Stomach (tissue), 9 donors: ENCODE results near the gene MAN2B1. TPM values are rescaled to one million over a fixed set of nuclear protein-coding genes. Genes with fewer than 3 reads are reported as not detected.

Experiments used
- DNase-seq, 2 donors: peaks; one replicate each; pipeline versions ENCODE4 v3.0.0 to v3.0.0-alpha.2; 2013 to 2019
- H3K27ac ChIP-seq, 5 donors: fragments of 200-600 bp in 4 of 5; sonication (generic) in 4 of 5; one replicate each; pipeline ENCODE4 v1.5.1; 2013 to 2019; ENCODE audit warnings: mild to moderate bottlenecking in 1 of 5, moderate library complexity in 1 of 5
- H3K27me3 ChIP-seq, 3 donors: fragments of 200-600 bp; sonication (generic); one replicate each; pipeline ENCODE4 v1.5.1; 2017 to 2019; ENCODE audit warnings: mixed run types in 1 of 3
- H3K36me3 ChIP-seq, 4 donors: fragments of 200-600 bp; sonication (generic); 1 replicate in 3 of 4; 2 replicates in 1 of 4; pipeline ENCODE4 v1.5.1; 2016 to 2019
- H3K4me1 ChIP-seq, 4 donors: fragments of 200-600 bp; sonication (generic); one replicate each; pipeline ENCODE4 v1.5.1; 2016 to 2019
- H3K4me3 ChIP-seq, 4 donors: fragments of 200-600 bp; sonication (generic) in 3 of 4; one replicate each; pipeline ENCODE4 v1.5.1; 2016 to 2019; ENCODE audit warnings: mild to moderate bottlenecking in 1 of 4
- H3K9me3 ChIP-seq, 4 donors: fragments of 200-600 bp; sonication (generic); one replicate each; pipeline ENCODE4 v1.5.1; 2016 to 2019
- EP300 ChIP-seq: sonication (generic); formaldehyde crosslinking; IDR thresholded peaks from one replicate; pipeline ENCODE4 v1.6.1; 2017; ENCODE audit warnings: antibody characterized with exemption
- POLR2A ChIP-seq, 4 donors: fragments of 450-650 bp; IDR thresholded peaks; one replicate each; pipeline ENCODE4 v1.6.1; 2016; ENCODE audit warnings: antibody characterized with exemption in 4 of 4, control low read depth in 2 of 4, mild to moderate bottlenecking in 1 of 4, moderate library complexity in 1 of 4
- POLR2AphosphoS5 ChIP-seq, 3 donors: sonication (generic); formaldehyde crosslinking; IDR thresholded peaks; one replicate each; pipeline ENCODE4 v1.6.1; 2016; ENCODE audit warnings: antibody characterized with exemption in 3 of 3
- WGBS, 5 donors: extraction: QIAGEN DNeasy Blood & Tissue Kit in 3 of 5; methylation state at CpG; one replicate each; pipeline versions ENCODE4 v1.1.5 to v1.1.7; 2013 to 2018; 5-methylcytosine and 5-hydroxymethylcytosine counted together
- intact Hi-C: fragments of 100-400 bp; cut with DNase I; formaldehyde crosslinking; loops from one replicate; pipeline ENCODE4 v1.15.1; 2023; ENCODE audit warnings: low total_unique reads
- polyA plus RNA-seq, 3 donors: library from polyadenylated mRNA; stranded (reverse); fragments of 200-250 nt; gene quantifications; one replicate each; pipeline ENCODE4 v1.2.3, GENCODE V29; 2013
- total RNA-seq, 5 donors: library from RNA; depleted of rRNA; stranded (reverse); fragments of >200 nt; gene quantifications; one replicate each; pipeline versions ENCODE4 v1.1.0 to v1.2.3, GENCODE V29; 2014 to 2016
- TF ChIP-seq, protein P1 (sequence below), 7 experiments: fragments of 450-650 bp in 4 of 7; fragments of 200-600 bp in 3 of 7; sonication (generic) in 3 of 7; IDR thresholded peaks; one replicate each; pipeline ENCODE4 v1.5.1; 2016 to 2019; ENCODE audit warnings: antibody characterized with exemption in 7 of 7, control low read depth in 2 of 7, mild to moderate bottlenecking in 1 of 7
- donor health status: healthy with polysubstance abuse.
- donor health status: Bipolar disorder and iron deficiency.
- donor health status: healthy.

Gene MAN2B1
- total and polyA plus RNA-seq, 8 donors, result 20.6 to 429 (median 84.0) TPM

DNA sequence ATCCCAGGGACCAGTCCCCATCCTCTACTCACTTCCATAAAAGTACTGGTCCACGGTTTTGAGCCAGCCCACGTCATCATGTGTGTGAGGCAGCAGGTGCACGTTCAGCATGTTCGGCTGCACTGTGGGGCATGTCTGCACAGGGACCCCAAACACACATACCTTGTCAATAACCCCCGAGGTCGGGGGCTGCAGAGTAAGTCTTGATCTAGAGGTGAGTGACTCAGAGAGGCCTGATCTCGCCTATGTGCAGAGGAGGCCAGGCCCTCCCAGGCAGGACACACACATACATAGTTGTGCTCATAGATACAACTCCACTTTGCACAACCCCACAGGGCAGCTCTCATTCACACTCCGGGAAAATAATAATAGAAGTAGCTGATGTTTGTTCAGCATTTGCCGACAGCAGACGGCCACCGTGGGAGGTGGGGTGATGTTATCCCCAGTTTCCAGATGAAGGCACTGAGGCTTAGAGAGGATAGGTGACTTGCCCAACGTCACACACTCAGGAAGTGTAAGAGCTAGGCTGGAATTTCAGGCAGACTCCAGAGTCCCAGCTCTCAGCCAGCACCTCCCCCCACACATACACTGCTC lies 774 bp downstream of the MAN2B1 start:
- no peak for TF ChIP-seq POLR2A (IDR thresholded peaks at IDR 0.05)
- TF ChIP-seq, protein P1, sequence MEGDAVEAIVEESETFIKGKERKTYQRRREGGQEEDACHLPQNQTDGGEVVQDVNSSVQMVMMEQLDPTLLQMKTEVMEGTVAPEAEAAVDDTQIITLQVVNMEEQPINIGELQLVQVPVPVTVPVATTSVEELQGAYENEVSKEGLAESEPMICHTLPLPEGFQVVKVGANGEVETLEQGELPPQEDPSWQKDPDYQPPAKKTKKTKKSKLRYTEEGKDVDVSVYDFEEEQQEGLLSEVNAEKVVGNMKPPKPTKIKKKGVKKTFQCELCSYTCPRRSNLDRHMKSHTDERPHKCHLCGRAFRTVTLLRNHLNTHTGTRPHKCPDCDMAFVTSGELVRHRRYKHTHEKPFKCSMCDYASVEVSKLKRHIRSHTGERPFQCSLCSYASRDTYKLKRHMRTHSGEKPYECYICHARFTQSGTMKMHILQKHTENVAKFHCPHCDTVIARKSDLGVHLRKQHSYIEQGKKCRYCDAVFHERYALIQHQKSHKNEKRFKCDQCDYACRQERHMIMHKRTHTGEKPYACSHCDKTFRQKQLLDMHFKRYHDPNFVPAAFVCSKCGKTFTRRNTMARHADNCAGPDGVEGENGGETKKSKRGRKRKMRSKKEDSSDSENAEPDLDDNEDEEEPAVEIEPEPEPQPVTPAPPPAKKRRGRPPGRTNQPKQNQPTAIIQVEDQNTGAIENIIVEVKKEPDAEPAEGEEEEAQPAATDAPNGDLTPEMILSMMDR (IDR thresholded peaks at IDR 0.05), result no peak
- no peak for TF ChIP-seq POLR2AphosphoS5 (IDR thresholded peaks at IDR 0.05)
- no peak for TF ChIP-seq EP300
- Histone ChIP-seq H3K4me3 (peak overlapping the region; percentile 74 to 89 (median 82)), H3K4me1 (peaks cover 31 to 57% (median 52%) of the 10 kb centered on the region in 4 donors), H3K9me3 (no peaks in the 10 kb centered on the region), H3K36me3 (peaks cover 29 to 53% (median 47%) of the 10 kb centered on the region in 4 donors), H3K27ac (peak overlapping the region in 4 of 5 donors; percentile 78 to 87 (median 84)), H3K27me3 (no peaks in the 10 kb centered on the region)
- DNase-seq, result no peak
- 33 to 46% (median 43%) methylated on average over 8 to 12 of the region's 12 CpGs for WGBS, 5 donors
- intact Hi-C loops, result no loop called here

DNA sequence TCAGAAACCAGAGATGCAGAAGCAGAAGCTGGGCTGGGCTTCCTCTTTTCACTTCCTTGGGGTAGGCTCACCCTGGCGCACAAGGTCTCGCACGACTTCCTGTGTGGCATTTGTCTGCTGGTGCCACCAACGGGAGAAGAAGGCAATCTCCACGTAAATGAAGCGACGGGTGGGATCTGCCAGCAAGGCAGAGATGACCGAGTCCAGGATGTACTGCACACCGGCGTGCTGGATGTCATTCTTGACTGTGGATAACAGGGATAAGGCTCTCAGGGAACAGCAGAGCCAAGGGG lies 1.3 kb downstream of the MAN2B1 start:
- Histone ChIP-seq H3K27ac (peak overlapping the region in 2 of 5 donors; percentile 83 to 87), H3K4me3 (peak overlapping the region in 2 of 4 donors; percentile 74 to 84), H3K27me3 (no peaks in the 10 kb centered on the region), H3K9me3 (no peaks in the 10 kb centered on the region), H3K36me3 (peaks cover 30 to 58% (median 52%) of the 10 kb centered on the region in 4 donors), H3K4me1 (peaks cover 26 to 52% (median 46%) of the 10 kb centered on the region in 4 donors)
- 72 to 90% (median 82%) methylated on average over 10 of the region's 10 CpGs for WGBS, 5 donors
- TF ChIP-seq POLR2AphosphoS5 (IDR thresholded peaks at IDR 0.05) (no peak), POLR2A (IDR thresholded peaks at IDR 0.05) (no peak), EP300 (no peak)
- TF ChIP-seq, protein P1 (IDR thresholded peaks at IDR 0.05), result no peak
- intact Hi-C loops, result no loop called here
- peak; percentile 47 to 64 for DNase-seq

DNA sequence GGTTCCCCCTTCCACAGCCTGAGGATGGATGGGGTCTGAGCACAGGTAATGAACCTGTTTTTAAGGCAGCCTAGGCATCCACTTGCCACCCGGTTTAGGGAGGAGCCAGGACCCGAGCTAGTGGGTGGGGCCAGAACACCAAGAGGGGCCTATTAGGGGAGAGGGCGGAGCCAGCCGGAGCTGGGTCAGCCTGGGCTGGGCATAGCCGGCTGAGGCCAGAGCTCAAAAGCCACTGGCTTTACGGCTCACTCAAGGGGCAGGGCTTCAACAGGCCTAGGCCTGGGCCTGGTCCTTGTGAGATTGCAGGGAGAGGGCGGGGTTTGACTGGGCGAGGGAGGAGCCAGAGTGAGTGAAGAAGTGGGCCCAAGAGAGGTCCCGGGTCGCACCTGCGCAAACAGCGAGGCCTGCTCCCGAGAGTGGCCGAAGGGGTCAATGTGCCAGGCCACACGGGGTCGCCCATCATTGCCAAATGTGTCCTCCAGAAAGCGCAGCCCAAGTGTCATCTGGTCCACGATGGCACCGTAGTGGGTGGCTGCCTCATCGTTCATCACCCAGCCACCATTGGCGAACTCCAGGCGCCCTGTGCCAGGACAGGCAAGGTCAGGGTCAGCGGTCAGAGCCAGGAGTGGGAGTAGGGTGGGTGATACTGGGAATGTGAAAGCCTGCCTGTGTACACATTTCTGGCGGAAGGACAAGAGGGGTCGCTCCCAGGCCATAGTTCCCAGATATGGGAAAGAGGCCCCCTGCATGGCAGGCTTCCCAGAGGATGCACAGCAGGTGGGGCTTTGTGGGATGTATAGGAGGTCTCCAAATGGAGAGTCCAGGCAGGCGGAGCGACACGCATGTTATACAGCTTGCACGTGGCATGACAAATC lies 1.9 kb downstream of the MAN2B1 start:
- DNase-seq, result no peak
- H3K9me3 ChIP-seq, result no peaks in the 10 kb centered on the region
- intact Hi-C loops, result no loop called here
- peak overlapping the region in 1 of 5 donors; percentile 83 for H3K27ac ChIP-seq
- H3K36me3 ChIP-seq, result peaks cover 34 to 64% (median 58%) of the 10 kb centered on the region in 4 donors
- H3K4me3 ChIP-seq, result peak overlapping the region in 1 of 4 donors; percentile 74
- peaks cover 23 to 46% (median 42%) of the 10 kb centered on the region in 4 donors for H3K4me1 ChIP-seq
- no peaks in the 10 kb centered on the region for H3K27me3 ChIP-seq
- whole genome bisulfite sequencing, 5 donors, result 83 to 89% (median 84%) methylated on average over 25 to 29 of the region's 29 CpGs
- TF ChIP-seq POLR2A (IDR thresholded peaks at IDR 0.05), result no peak
- TF ChIP-seq, protein P1 (IDR thresholded peaks at IDR 0.05), result no peak

- Histone ChIP-seq H3K36me3 (peaks cover 47 to 93% (median 91%) of the 10 kb centered on the region in 4 donors), H3K27ac (no peak overlapping the region), H3K9me3 (no peaks in the 10 kb centered on the region), H3K27me3 (no peaks in the 10 kb centered on the region), H3K4me1 (peaks cover 4 to 18% (median 16%) of the 10 kb centered on the region in 4 donors), H3K4me3 (no peak overlapping the region)
- no peak for TF ChIP-seq EP300
- TF ChIP-seq, protein P1 (IDR thresholded peaks at IDR 0.05), result no peak
- TF ChIP-seq POLR2AphosphoS5 (IDR thresholded peaks at IDR 0.05), result no peak
- no peak for TF ChIP-seq POLR2A (IDR thresholded peaks at IDR 0.05)
- intact Hi-C loops, result no loop called here
- no peak for DNase-seq
- 93 to 98% (median 97%) methylated on average over 12 of the region's 12 CpGs for WGBS, 5 donors
These were observed 5.6 kb downstream of the MAN2B1 start for GRCh38 chr19:12660980-12661379.
